HepG2 (cell line): ENCODE results near the gene SLC2A14. TPM values are rescaled to one million over a fixed set of nuclear protein-coding genes. Genes with fewer than 3 reads are reported as not detected.
A peak's percentile ranks its signal among the peaks of the same experiment; 100 is the strongest.
"Not testable (repeated sequence)": the region's sequence is repeated elsewhere in the genome, so short reads cannot be mapped to it uniquely, and the experiment has no call there.

Experiments used
- ARID2 ChIP-seq: sonication (generic); formaldehyde crosslinking; IDR thresholded peaks from 2 replicates; pipeline ENCODE4 v1.8.1; 2022; ENCODE audit warnings: mild to moderate bottlenecking, missing genetic modification reagents, borderline replicate concordance
- FOXK1 ChIP-seq: sonication (generic); formaldehyde crosslinking; IDR thresholded peaks from 2 replicates; pipeline ENCODE4 v1.4.0; 2020; ENCODE audit warnings: low read depth, missing genetic modification reagents, borderline replicate concordance
- FOXP4 ChIP-seq: sonication (generic); formaldehyde crosslinking; IDR thresholded peaks from 2 replicates; pipeline ENCODE4 v1.4.0; 2020; ENCODE audit warnings: missing genetic modification reagents
- LCORL ChIP-seq, 2 experiments: fragments of 450-650 bp in 1 of 2; sonication (generic) in 1 of 2; formaldehyde crosslinking in 1 of 2; IDR thresholded peaks; 2 replicates each; pipeline versions ENCODE4 v1.5.0 to v1.6.1; 2017 to 2020; ENCODE audit warnings: antibody characterized with exemption in 1 of 2, missing genetic modification reagents in 1 of 2
- MED8 ChIP-seq: sonication (generic); formaldehyde crosslinking; IDR thresholded peaks from 2 replicates; pipeline ENCODE4 v1.8.1; 2023; ENCODE audit warnings: mild to moderate bottlenecking, missing genetic modification reagents; ENCODE audit not compliant: insufficient replicate concordance
- MEIS1 ChIP-seq: sonication (generic); formaldehyde crosslinking; IDR thresholded peaks from 2 replicates; pipeline ENCODE4 v1.9.0; 2021; ENCODE audit warnings: mild to moderate bottlenecking, missing genetic modification reagents, moderate library complexity, borderline replicate concordance
- MIER3 ChIP-seq: IDR thresholded peaks from 2 replicates; pipeline ENCODE4 v1.6.1; 2016; ENCODE audit warnings: missing compliant biosample characterization, borderline replicate concordance
- NONO ChIP-seq, 2 experiments: fragments of 450-650 bp in 1 of 2; sonication (generic) in 1 of 2; formaldehyde crosslinking in 1 of 2; IDR thresholded peaks in 1 of 2; conservative IDR thresholded peaks in 1 of 2; 2 replicates each; pipeline versions ENCODE4 v1.6.1 to v1.8.0; 2017 to 2022; ENCODE audit warnings: mild to moderate bottlenecking in 1 of 2, missing genetic modification reagents in 1 of 2, moderate library complexity in 1 of 2
- RFX5 ChIP-seq: IDR thresholded peaks from 2 replicates; pipeline ENCODE4 v1.6.1; 2011; ENCODE audit warnings: low read depth, low read length, improper control_type of control experiment
- RXRA ChIP-seq: sonication (generic); formaldehyde crosslinking; IDR thresholded peaks from 2 replicates; pipeline ENCODE4 v1.5.1; 2020; ENCODE audit warnings: missing genetic modification reagents
- SNAPC2 ChIP-seq: sonication (generic); formaldehyde crosslinking; IDR thresholded peaks from 2 replicates; pipeline ENCODE4 v1.8.1; 2022; ENCODE audit warnings: mild to moderate bottlenecking, missing genetic modification reagents
- TEAD3 ChIP-seq: optimal IDR thresholded peaks from 2 replicates; pipeline ENCODE3; 2016; ENCODE audit warnings: borderline replicate concordance
- ZBTB21 ChIP-seq: sonication (generic); formaldehyde crosslinking; IDR thresholded peaks from 2 replicates; pipeline ENCODE4 v1.4.0; 2020; ENCODE audit warnings: missing genetic modification reagents
- ZNF142 ChIP-seq: sonication (generic); formaldehyde crosslinking; IDR thresholded peaks from 2 replicates; pipeline ENCODE4 v1.4.0; 2020; ENCODE audit warnings: missing genetic modification reagents
- ZNF652 ChIP-seq: IDR thresholded peaks from 2 replicates; pipeline ENCODE4 v1.6.1; 2016; ENCODE audit warnings: low read depth, borderline replicate concordance
- ZNF792 ChIP-seq: IDR thresholded peaks from 2 replicates; pipeline ENCODE4 v1.6.1; 2016
- ZSCAN9 ChIP-seq: IDR thresholded peaks from 2 replicates; pipeline ENCODE4 v1.6.1; 2016; ENCODE audit warnings: borderline replicate concordance
- polyA plus RNA-seq, 8 experiments: library from polyadenylated mRNA; depleted of rRNA in 3 of 8; stranded (reverse) in 7 of 8; unstranded in 1 of 8; fragments of >200 nt; fragmentation: Illumina TruSeq in 4 of 8; extraction: Trizol in 4 of 8; gene quantifications; 2 replicates each; pipeline versions ENCODE4 v1.2.1 to v1.2.3, GENCODE V29; 2011 to 2016; ENCODE audit warnings: low read depth in 4 of 8, missing spikeins in 1 of 8, mixed read lengths in 1 of 8; ENCODE audit not compliant: insufficient read depth in 1 of 8
- total RNA-seq, 5 experiments: library from RNA; depleted of rRNA; stranded (reverse); fragments of >200 nt; fragmentation: Illumina TruSeq; extraction: Trizol; gene quantifications; 2 replicates each; pipeline ENCODE4 v1.2.3, GENCODE V29; 2016; ENCODE audit warnings: low read depth in 1 of 5
- TF ChIP-seq, protein P1 (sequence below): IDR thresholded peaks from 2 replicates; pipeline ENCODE4 v1.6.1; 2016; ENCODE audit warnings: control low read depth
- TF ChIP-seq, protein P2 (sequence below): sonication (generic); formaldehyde crosslinking; IDR thresholded peaks from 2 replicates; pipeline ENCODE4 v1.4.0; 2020; ENCODE audit warnings: missing genetic modification reagents, mild to moderate bottlenecking, borderline replicate concordance

The SLC2A14 gene
- total and polyA plus RNA-seq, 2 of the 13 experiments (the other 11 are each of a cell fraction or from before 2014, with no cell fraction given), result 7.7 to 39.0 TPM

- TF ChIP-seq RFX5, result peak; percentile 48; the same call in 1 of the 2 replicates
- peak; percentile 44; the same call in 1 of the 2 replicates for TF ChIP-seq ZNF652 (CRISPR knock-in tag)
- TF ChIP-seq ZSCAN9, result peak; percentile 26; the same call in 1 of the 2 replicates
- TF ChIP-seq, protein P1, sequence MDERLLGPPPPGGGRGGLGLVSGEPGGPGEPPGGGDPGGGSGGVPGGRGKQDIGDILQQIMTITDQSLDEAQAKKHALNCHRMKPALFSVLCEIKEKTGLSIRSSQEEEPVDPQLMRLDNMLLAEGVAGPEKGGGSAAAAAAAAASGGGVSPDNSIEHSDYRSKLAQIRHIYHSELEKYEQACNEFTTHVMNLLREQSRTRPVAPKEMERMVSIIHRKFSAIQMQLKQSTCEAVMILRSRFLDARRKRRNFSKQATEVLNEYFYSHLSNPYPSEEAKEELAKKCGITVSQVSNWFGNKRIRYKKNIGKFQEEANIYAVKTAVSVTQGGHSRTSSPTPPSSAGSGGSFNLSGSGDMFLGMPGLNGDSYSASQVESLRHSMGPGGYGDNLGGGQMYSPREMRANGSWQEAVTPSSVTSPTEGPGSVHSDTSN (CRISPR knock-in tag), result peak; percentile 44; the same call in 1 of the 2 replicates
- 0 out of 2 replicates have a peak, but pooled peaks have one; percentile 56 for TF ChIP-seq SNAPC2 (CRISPR knock-in tag)
- peak; percentile 26; the same call in 1 of the 2 replicates for TF ChIP-seq ZBTB21 (CRISPR knock-in tag)
- TF ChIP-seq ZNF142 (CRISPR knock-in tag), result peak; percentile 42; the same call in 1 of the 2 replicates
- TF ChIP-seq, protein P2, sequence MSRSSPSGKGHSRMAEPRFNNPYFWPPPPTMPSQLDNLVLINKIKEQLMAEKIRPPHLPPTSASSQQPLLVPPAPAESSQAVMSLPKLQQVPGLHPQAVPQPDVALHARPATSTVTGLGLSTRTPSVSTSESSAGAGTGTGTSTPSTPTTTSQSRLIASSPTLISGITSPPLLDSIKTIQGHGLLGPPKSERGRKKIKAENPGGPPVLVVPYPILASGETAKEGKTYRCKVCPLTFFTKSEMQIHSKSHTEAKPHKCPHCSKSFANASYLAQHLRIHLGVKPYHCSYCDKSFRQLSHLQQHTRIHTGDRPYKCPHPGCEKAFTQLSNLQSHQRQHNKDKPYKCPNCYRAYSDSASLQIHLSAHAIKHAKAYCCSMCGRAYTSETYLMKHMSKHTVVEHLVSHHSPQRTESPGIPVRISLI (CRISPR knock-in tag), result peak; percentile 50; the same call in 1 of the 2 replicates
- peak; percentile 97 for TF ChIP-seq MEIS1
- peak; percentile 54; the same call in 1 of the 2 replicates for TF ChIP-seq RXRA
- TF ChIP-seq ZNF792 (CRISPR knock-in tag), result peak; percentile 28; the same call in 1 of the 2 replicates
- peak; percentile 55; the same call in 1 of the 2 replicates for TF ChIP-seq ARID2 (CRISPR knock-in tag)
- 0 out of 2 replicates have a peak, but pooled peaks have one; percentile 26 for TF ChIP-seq FOXK1 (CRISPR knock-in tag)
- TF ChIP-seq MED8, result peak; percentile 68
- not testable (repeated sequence) for TF ChIP-seq NONO (IDR thresholded peaks at IDR 0.05)
- 0 out of 2 replicates have a peak, but pooled peaks have one; percentile 18 for TF ChIP-seq NONO (CRISPR knock-in tag; conservative IDR thresholded peaks at IDR 0.05)
- peak; percentile 93 for TF ChIP-seq FOXP4 (CRISPR knock-in tag)
- TF ChIP-seq TEAD3, result peak; percentile 95
- 0 out of 2 replicates have a peak, but pooled peaks have one; percentile 18 for TF ChIP-seq LCORL (IDR thresholded peaks at IDR 0.05)
- TF ChIP-seq LCORL (CRISPR knock-in tag; IDR thresholded peaks at IDR 0.05), result peak; percentile 78
- peak; percentile 71; the same call in 1 of the 2 replicates for TF ChIP-seq MIER3 (CRISPR knock-in tag)
Measured at GRCh38 chr12:7851622-7852081, 21.1 kb downstream of the SLC2A14 start (continued).
